GM12801 (cell line): ENCODE measurements around the gene GRIA3.

Experiments
- CTCF ChIP-seq: IDR thresholded peaks from one replicate; pipeline ENCODE4 v1.5.1; 2011; ENCODE audit warnings: control low read depth; ENCODE audit not compliant: insufficient read length; ENCODE audit errors: extremely low read depth

Gene GRIA3

GRCh38 chrX:123487236-123487635 lies 303.2 kb downstream of the GRIA3 start:
- no peak for TF ChIP-seq CTCF

GRCh38 chrX:123487669-123488068 lies 303.6 kb downstream of the GRIA3 start:
- no peak for TF ChIP-seq CTCF

- TF ChIP-seq CTCF, result no peak
Observed at GRCh38 chrX:123489011-123489410, 304.9 kb downstream of the GRIA3 start.

- no peak for TF ChIP-seq CTCF
Observed at GRCh38 chrX:123493857-123494256, 309.8 kb downstream of the GRIA3 start.

- no peak for TF ChIP-seq CTCF
Observed at GRCh38 chrX:123499787-123500186, 315.7 kb downstream of the GRIA3 start.

GRCh38 chrX:123504047-123504446 lies 320.0 kb downstream of the GRIA3 start:
- no peak for TF ChIP-seq CTCF

GRCh38 chrX:123504630-123505270 lies 320.7 kb downstream of the GRIA3 start:
- no peak for TF ChIP-seq CTCF
